Liver (tissue), 3 donors: ENCODE results near the gene RBM47.

Experiments used
- EGR1 ChIP-seq, 2 donors: IDR thresholded peaks; 2 replicates each; pipeline ENCODE4 v1.6.1; 2016 to 2018; ENCODE audit warnings: antibody characterized with exemption in 2 of 2, low read depth in 2 of 2
- GABPA ChIP-seq, 2 donors: IDR thresholded peaks in 1 of 2; conservative IDR thresholded peaks in 1 of 2; 2 replicates each; pipeline ENCODE4 v1.6.1; 2016; ENCODE audit warnings: antibody characterized with exemption in 2 of 2, mild to moderate bottlenecking in 1 of 2, moderate library complexity in 1 of 2
- JUND ChIP-seq, 2 donors: IDR thresholded peaks; 2 replicates each; pipeline ENCODE4 v1.6.1; 2016; ENCODE audit warnings: antibody characterized with exemption in 2 of 2
- RAD21 ChIP-seq, 2 donors: IDR thresholded peaks; 2 replicates each; pipeline ENCODE4 v1.6.1; 2016; ENCODE audit warnings: antibody characterized with exemption in 2 of 2, mild to moderate bottlenecking in 2 of 2
- SP1 ChIP-seq: IDR thresholded peaks from 2 replicates; pipeline ENCODE4 v1.6.1; 2018; ENCODE audit warnings: antibody characterized with exemption, mild to moderate bottlenecking
- TAF1 ChIP-seq: conservative IDR thresholded peaks from 2 replicates; pipeline ENCODE4 v1.6.1; 2016; ENCODE audit warnings: antibody characterized with exemption, mild to moderate bottlenecking
- YY1 ChIP-seq: IDR thresholded peaks from 2 replicates; pipeline ENCODE4 v1.6.1; 2016; ENCODE audit warnings: antibody characterized with exemption, mild to moderate bottlenecking
- TF ChIP-seq, protein P1 (sequence below): fragments of 150-350 bp; IDR thresholded peaks from 2 replicates; pipeline ENCODE4 v1.5.1; 2017; ENCODE audit warnings: improper control_type of control experiment, low read depth, low read length; ENCODE audit not compliant: missing input control
- TF ChIP-seq, protein P2 (sequence below): IDR thresholded peaks from 2 replicates; pipeline ENCODE4 v1.6.1; 2016; ENCODE audit warnings: antibody characterized with exemption
- TF ChIP-seq, protein P3 (sequence below): IDR thresholded peaks from 2 replicates; pipeline ENCODE4 v1.6.1; 2016; ENCODE audit warnings: antibody characterized with exemption, mild to moderate bottlenecking
- TF ChIP-seq, protein P4 (sequence below): IDR thresholded peaks from 2 replicates; pipeline ENCODE4 v1.6.1; 2016; ENCODE audit warnings: antibody characterized with exemption
- TF ChIP-seq, protein P5 (sequence below): IDR thresholded peaks from 2 replicates; pipeline ENCODE4 v1.6.1; 2016; ENCODE audit warnings: antibody characterized with exemption
- donor health status: healthy.
- donor health status: healthy.

DNA sequence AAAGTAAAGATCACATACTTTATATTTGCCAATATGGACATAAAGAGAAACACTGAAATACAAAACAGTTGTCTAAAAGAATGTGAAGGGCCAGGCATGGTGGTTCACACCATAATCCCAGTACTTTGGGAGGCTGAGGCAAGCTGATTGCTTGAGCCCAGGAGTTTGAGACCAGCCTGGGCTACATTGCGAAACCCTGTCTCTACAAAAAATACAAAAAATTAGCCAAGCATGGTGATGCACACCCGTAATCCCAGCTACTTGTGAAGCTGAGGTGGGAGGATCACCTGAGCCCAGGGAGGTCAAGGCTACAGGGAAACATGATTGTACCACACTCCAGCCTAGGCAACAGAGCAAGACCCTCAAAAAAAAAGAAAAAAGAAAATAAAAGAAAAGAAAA, 11.8 kb downstream of the RBM47 start:
- TF ChIP-seq, protein P1, sequence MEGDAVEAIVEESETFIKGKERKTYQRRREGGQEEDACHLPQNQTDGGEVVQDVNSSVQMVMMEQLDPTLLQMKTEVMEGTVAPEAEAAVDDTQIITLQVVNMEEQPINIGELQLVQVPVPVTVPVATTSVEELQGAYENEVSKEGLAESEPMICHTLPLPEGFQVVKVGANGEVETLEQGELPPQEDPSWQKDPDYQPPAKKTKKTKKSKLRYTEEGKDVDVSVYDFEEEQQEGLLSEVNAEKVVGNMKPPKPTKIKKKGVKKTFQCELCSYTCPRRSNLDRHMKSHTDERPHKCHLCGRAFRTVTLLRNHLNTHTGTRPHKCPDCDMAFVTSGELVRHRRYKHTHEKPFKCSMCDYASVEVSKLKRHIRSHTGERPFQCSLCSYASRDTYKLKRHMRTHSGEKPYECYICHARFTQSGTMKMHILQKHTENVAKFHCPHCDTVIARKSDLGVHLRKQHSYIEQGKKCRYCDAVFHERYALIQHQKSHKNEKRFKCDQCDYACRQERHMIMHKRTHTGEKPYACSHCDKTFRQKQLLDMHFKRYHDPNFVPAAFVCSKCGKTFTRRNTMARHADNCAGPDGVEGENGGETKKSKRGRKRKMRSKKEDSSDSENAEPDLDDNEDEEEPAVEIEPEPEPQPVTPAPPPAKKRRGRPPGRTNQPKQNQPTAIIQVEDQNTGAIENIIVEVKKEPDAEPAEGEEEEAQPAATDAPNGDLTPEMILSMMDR: no peak
- TF ChIP-seq, protein P2, sequence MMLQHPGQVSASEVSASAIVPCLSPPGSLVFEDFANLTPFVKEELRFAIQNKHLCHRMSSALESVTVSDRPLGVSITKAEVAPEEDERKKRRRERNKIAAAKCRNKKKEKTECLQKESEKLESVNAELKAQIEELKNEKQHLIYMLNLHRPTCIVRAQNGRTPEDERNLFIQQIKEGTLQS: no peak
- TF ChIP-seq RAD21 (IDR thresholded peaks at IDR 0.05) (no peak), YY1 (no peak), EGR1 (IDR thresholded peaks at IDR 0.05; ENCODE audit: low read depth in 2 of 2) (no peak), TAF1 (no peak), SP1 (no peak), GABPA (IDR thresholded peaks at IDR 0.05 in 1 of 2, conservative IDR thresholded peaks at IDR 0.05 in 1 of 2) (no peak), JUND (IDR thresholded peaks at IDR 0.05) (no peak)
- TF ChIP-seq, protein P3, sequence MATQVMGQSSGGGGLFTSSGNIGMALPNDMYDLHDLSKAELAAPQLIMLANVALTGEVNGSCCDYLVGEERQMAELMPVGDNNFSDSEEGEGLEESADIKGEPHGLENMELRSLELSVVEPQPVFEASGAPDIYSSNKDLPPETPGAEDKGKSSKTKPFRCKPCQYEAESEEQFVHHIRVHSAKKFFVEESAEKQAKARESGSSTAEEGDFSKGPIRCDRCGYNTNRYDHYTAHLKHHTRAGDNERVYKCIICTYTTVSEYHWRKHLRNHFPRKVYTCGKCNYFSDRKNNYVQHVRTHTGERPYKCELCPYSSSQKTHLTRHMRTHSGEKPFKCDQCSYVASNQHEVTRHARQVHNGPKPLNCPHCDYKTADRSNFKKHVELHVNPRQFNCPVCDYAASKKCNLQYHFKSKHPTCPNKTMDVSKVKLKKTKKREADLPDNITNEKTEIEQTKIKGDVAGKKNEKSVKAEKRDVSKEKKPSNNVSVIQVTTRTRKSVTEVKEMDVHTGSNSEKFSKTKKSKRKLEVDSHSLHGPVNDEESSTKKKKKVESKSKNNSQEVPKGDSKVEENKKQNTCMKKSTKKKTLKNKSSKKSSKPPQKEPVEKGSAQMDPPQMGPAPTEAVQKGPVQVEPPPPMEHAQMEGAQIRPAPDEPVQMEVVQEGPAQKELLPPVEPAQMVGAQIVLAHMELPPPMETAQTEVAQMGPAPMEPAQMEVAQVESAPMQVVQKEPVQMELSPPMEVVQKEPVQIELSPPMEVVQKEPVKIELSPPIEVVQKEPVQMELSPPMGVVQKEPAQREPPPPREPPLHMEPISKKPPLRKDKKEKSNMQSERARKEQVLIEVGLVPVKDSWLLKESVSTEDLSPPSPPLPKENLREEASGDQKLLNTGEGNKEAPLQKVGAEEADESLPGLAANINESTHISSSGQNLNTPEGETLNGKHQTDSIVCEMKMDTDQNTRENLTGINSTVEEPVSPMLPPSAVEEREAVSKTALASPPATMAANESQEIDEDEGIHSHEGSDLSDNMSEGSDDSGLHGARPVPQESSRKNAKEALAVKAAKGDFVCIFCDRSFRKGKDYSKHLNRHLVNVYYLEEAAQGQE: no peak
- TF ChIP-seq, protein P4, sequence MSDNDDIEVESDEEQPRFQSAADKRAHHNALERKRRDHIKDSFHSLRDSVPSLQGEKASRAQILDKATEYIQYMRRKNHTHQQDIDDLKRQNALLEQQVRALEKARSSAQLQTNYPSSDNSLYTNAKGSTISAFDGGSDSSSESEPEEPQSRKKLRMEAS: no peak
- TF ChIP-seq, protein P5, sequence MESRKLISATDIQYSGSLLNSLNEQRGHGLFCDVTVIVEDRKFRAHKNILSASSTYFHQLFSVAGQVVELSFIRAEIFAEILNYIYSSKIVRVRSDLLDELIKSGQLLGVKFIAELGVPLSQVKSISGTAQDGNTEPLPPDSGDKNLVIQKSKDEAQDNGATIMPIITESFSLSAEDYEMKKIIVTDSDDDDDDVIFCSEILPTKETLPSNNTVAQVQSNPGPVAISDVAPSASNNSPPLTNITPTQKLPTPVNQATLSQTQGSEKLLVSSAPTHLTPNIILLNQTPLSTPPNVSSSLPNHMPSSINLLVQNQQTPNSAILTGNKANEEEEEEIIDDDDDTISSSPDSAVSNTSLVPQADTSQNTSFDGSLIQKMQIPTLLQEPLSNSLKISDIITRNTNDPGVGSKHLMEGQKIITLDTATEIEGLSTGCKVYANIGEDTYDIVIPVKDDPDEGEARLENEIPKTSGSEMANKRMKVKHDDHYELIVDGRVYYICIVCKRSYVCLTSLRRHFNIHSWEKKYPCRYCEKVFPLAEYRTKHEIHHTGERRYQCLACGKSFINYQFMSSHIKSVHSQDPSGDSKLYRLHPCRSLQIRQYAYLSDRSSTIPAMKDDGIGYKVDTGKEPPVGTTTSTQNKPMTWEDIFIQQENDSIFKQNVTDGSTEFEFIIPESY: no peak
